Gastroesophageal sphincter (tissue), 4 donors: ENCODE data around the gene SDK1. TPM values are rescaled to one million over a fixed set of nuclear protein-coding genes. Genes with fewer than 3 reads are reported as not detected.

Experiments
- ATAC-seq: fragments of 150-250 bp; one replicate; pipeline ENCODE4 v1.9.1; 2016; ENCODE audit warnings: mild to moderate bottlenecking, moderate library complexity
- H3K27ac ChIP-seq, 4 donors: fragments of 200-600 bp; sonication (generic) in 3 of 4; 1 replicate in 3 of 4; 2 replicates in 1 of 4; pipeline ENCODE4 v1.5.1; 2016 to 2019
- H3K27me3 ChIP-seq: fragments of 200-600 bp; sonication (generic); one replicate; pipeline ENCODE4 v1.5.1; 2019
- H3K36me3 ChIP-seq, 2 donors: fragments of 200-600 bp; sonication (generic); one replicate each; pipeline ENCODE4 v1.5.1; 2019; ENCODE audit warnings: control low read depth in 1 of 2
- H3K4me1 ChIP-seq, 3 donors: fragments of 200-600 bp; sonication (generic); 1 replicate in 2 of 3; 2 replicates in 1 of 3; pipeline ENCODE4 v1.5.1; 2016 to 2019; ENCODE audit warnings: control low read depth in 2 of 3
- H3K4me3 ChIP-seq, 2 donors: fragments of 200-600 bp; sonication (generic); one replicate each; pipeline ENCODE4 v1.5.1; 2019; ENCODE audit warnings: mild to moderate bottlenecking in 1 of 2, moderate library complexity in 1 of 2
- H3K9me3 ChIP-seq, 3 donors: fragments of 200-600 bp; sonication (generic); one replicate each; pipeline ENCODE4 v1.5.1; 2017 to 2019; ENCODE audit warnings: control low read depth in 2 of 3
- CTCF ChIP-seq, 4 experiments: fragments of 200-600 bp in 2 of 4; fragments of 450-650 bp in 2 of 4; sonication (generic) in 1 of 4; IDR thresholded peaks; one replicate each; pipeline ENCODE4 v1.5.1; 2017 to 2019; ENCODE audit warnings: antibody characterized with exemption in 4 of 4, mild to moderate bottlenecking in 2 of 4, moderate library complexity in 2 of 4
- EP300 ChIP-seq: sonication (generic); formaldehyde crosslinking; IDR thresholded peaks from one replicate; pipeline ENCODE4 v1.6.1; 2017; ENCODE audit warnings: antibody characterized with exemption, mild to moderate bottlenecking
- POLR2A ChIP-seq, 2 donors: fragments of 450-650 bp; IDR thresholded peaks; one replicate each; pipeline ENCODE4 v1.6.1; 2017; ENCODE audit warnings: antibody characterized with exemption in 2 of 2, mild to moderate bottlenecking in 2 of 2, moderate library complexity in 1 of 2
- POLR2AphosphoS5 ChIP-seq: sonication (generic); formaldehyde crosslinking; IDR thresholded peaks from one replicate; pipeline ENCODE4 v1.6.1; 2017; ENCODE audit warnings: antibody characterized with exemption
- WGBS, 2 donors: methylation state at CpG; one replicate each; pipeline ENCODE4 v1.1.5; 2018; ENCODE audit warnings: low coverage in 1 of 2; 5-methylcytosine and 5-hydroxymethylcytosine counted together
- total RNA-seq, 4 donors: library from RNA; depleted of rRNA; stranded (reverse); fragments of >200 nt; gene quantifications; one replicate each; pipeline ENCODE4 v1.1.0, GENCODE V29; 2016

Gene SDK1
- total RNA-seq, 4 donors from 2014 or later: 6.1 to 13.6 (median 8.7) TPM

DNA sequence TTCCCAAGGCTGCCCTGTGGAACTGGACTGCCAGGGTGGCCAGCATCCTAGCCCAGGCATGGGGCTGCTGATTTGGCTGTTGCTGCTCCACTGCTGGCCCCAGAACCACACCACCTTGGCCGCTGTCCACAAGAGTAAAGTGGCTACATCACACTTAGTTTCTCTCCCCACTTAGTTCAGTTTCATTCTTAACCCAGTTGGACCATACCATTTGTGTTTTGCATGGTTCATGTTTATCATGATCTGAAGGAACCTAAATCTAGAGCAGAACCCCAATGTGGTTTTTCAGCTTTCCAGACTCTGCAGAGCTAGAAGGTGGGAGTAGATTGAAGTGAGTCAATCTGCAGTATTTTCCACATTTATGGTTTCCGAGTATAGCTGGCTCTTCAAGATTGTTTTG, 32.8 kb downstream of the SDK1 start:
- WGBS, 2 donors: 94 to 100% methylated on average over 1 to 2 of the region's 2 CpGs
- H3K4me3 ChIP-seq: no peak overlapping the region
- H3K9me3 ChIP-seq: no peaks in the 10 kb centered on the region
- no peaks in the 10 kb centered on the region for H3K4me1 ChIP-seq
- ATAC-seq: no peak
- H3K27me3 ChIP-seq: no peaks in the 10 kb centered on the region
- TF ChIP-seq CTCF (IDR thresholded peaks at IDR 0.05): no peak
- no peak for TF ChIP-seq EP300
- TF ChIP-seq POLR2A (IDR thresholded peaks at IDR 0.05): no peak
- TF ChIP-seq POLR2AphosphoS5: no peak
- H3K27ac ChIP-seq: no peak overlapping the region
- no peaks in the 10 kb centered on the region for H3K36me3 ChIP-seq

DNA sequence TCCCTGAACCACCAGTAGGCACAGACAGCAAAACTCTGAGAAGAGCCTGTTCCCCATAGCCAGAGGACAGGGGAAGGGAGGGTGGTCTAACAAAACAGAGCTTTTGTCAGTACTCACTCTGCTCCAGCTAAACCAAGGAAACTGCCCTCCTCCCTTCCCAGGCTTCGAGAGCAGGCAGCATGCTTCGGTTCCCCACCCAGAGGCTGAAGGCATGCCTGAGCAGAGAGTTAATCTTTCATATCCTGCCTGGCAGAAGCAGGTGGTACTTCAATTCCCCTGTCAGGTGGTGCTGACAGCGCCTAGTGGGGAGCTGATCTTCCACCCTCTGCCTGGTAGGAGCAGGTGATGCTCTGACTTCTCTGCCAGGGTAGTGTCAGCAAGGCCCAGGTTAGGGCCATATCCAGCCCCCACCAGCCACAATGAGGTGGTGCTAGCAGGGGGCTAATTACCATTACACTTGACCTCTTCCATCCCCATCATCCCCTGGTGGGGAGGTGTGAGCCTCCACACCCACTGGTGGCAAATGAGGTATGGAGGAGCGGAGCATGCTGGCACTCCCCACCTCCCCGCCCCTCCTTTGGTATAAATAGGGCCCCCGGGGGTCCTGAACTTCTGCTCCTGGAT, 35.1 kb downstream of the SDK1 start:
- ATAC-seq: no peak
- Histone ChIP-seq H3K4me3 (no peak overlapping the region), H3K27ac (no peak overlapping the region), H3K4me1 (no peaks in the 10 kb centered on the region), H3K36me3 (no peaks in the 10 kb centered on the region), H3K9me3 (no peaks in the 10 kb centered on the region), H3K27me3 (no peaks in the 10 kb centered on the region)
- no peak for TF ChIP-seq CTCF (IDR thresholded peaks at IDR 0.05)
- no peak for TF ChIP-seq EP300
- TF ChIP-seq POLR2AphosphoS5: no peak
- TF ChIP-seq POLR2A (IDR thresholded peaks at IDR 0.05): no peak
- WGBS, 2 donors: no CpG with 5 or more reads among the region's 6 CpGs

GRCh38 chr7:3338161-3338560, 37.1 kb downstream of the SDK1 start:
- Histone ChIP-seq H3K4me3 (no peak overlapping the region), H3K4me1 (no peaks in the 10 kb centered on the region), H3K36me3 (no peaks in the 10 kb centered on the region), H3K27me3 (no peaks in the 10 kb centered on the region), H3K9me3 (no peaks in the 10 kb centered on the region), H3K27ac (no peak overlapping the region)
- WGBS, 2 donors: 42 to 79% methylated on average over 3 of the region's 3 CpGs
- ATAC-seq: no peak
- no peak for TF ChIP-seq POLR2AphosphoS5
- TF ChIP-seq CTCF (IDR thresholded peaks at IDR 0.05): no peak
- no peak for TF ChIP-seq EP300
- TF ChIP-seq POLR2A (IDR thresholded peaks at IDR 0.05): no peak

DNA sequence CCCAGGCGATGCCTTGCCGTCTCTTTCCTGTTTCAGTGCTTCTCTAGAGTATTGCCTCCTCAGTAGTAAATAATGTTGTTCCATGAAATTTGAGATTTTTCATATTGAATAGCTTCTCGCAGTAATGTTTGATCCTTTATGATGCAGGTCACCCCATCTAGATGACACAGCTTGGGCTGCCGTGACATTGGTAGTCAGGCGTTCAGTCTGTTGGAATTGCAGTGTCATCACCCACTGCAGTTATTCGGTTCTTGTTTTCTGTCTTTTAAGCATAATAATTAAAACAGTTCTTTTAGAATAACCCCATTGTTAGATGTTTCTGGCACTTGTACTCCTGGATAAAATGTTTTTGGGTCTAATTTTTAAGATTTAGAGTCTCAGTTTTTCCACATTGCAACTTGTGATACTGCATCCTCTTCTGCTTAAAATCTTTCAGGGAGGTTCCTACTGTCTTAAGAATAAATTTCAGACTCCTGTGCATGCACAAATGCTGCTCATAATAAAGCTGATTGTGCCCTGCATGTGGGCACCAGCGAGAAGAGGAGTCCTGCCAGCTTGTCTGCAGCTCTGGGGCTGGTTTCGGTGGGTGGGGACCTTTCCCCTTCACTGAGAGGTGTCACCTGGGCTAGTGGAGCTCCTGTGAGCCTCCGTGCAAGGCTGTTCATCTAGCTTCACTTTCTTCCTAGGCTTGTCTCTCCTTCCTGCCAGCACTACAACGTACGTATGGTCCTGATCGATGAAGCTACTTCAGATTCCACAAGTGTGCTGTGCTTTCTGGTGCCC, 44.8 kb downstream of the SDK1 start:
- WGBS, 2 donors: 79% methylated on average over 9 to 11 of the region's 12 CpGs

More for the DNA sequence above, 44.8 kb downstream of the SDK1 start:
- TF ChIP-seq POLR2AphosphoS5 (no peak), EP300 (no peak), CTCF (IDR thresholded peaks at IDR 0.05) (no peak), POLR2A (IDR thresholded peaks at IDR 0.05) (no peak)
- ATAC-seq: no peak
- Histone ChIP-seq H3K9me3 (no peaks in the 10 kb centered on the region), H3K4me3 (no peak overlapping the region), H3K36me3 (no peaks in the 10 kb centered on the region), H3K27ac (no peak overlapping the region), H3K27me3 (no peaks in the 10 kb centered on the region), H3K4me1 (no peaks in the 10 kb centered on the region)
